ENCODE data around the gene PAX2.
A peak's percentile ranks its signal among the peaks of the same experiment; 100 is the strongest.

The PAX2 gene

GRCh38 chr10:100735337-100736143 lies 9.8 kb upstream of the PAX2 start:
- peaks cover 0 to 29% of the 10 kb centered on the region in 2 donors for H3K4me1 ChIP-seq (ENCODE audit: control insufficient read depth in 1 of 2, insufficient read depth in 2 of 2, low read length in 2 of 2)

DNA sequence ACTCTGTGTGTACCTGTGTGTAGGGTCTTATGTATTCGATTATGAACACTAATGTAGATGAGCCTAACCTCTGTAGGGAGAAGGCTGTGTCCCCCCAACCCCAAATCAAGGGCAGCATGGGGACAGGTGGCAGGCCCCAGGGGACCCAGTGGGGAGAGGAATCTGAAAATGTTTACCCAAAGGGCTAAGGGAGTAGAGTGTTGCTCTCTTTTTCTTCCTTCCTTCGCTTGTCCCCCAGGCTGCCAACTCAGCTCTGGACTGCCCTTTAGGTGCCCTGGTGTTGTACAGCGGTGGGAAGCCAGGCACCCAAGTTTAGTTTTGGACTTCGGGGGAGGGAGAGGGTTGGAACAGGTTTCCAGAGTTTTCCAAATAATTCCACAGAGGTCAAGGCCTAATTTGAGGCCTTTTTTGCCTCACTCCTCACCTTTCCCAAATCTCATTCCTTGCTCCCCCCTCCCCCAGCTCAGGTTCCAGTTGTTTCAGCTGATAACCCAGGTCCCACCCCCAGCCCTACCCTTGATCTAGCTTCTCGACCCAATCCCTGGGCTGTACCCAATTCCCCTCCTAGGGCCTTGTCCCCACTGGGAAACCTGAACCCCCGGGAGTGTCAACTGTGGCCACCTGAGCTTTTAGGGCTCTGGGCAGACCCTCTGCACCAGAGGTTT lies 9.1 kb upstream of the PAX2 start:
- Histone ChIP-seq H3K27ac (ENCODE audit: low read length) (no peak overlapping the region), H3K9me3 (ENCODE audit: control insufficient read depth in 1 of 2, low read length in 2 of 2) (no peaks in the 10 kb centered on the region), H3K4me1 (ENCODE audit: control insufficient read depth in 1 of 2, insufficient read depth in 2 of 2, low read length in 2 of 2) (peaks cover 0 to 22% of the 10 kb centered on the region in 2 donors), H3K27me3 (ENCODE audit: low read depth, low read length) (peaks cover 90% of the 10 kb centered on the region), H3K36me3 (ENCODE audit: control insufficient read depth in 1 of 2, insufficient read depth in 2 of 2, low read length in 2 of 2) (no peaks in the 10 kb centered on the region), H3K4me3 (ENCODE audit: low read depth in 1 of 2, low read length in 2 of 2) (no peak overlapping the region)

More at GRCh38 chr10:100735337-100736143, 9.8 kb upstream of the PAX2 start:
- Histone ChIP-seq H3K9me3 (ENCODE audit: control insufficient read depth in 1 of 2, low read length in 2 of 2) (no peaks in the 10 kb centered on the region), H3K36me3 (ENCODE audit: control insufficient read depth in 1 of 2, insufficient read depth in 2 of 2, low read length in 2 of 2) (no peaks in the 10 kb centered on the region), H3K4me3 (ENCODE audit: low read depth in 1 of 2, low read length in 2 of 2) (no peak overlapping the region), H3K27ac (ENCODE audit: low read length) (no peak overlapping the region), H3K27me3 (ENCODE audit: low read depth, low read length) (peaks cover 90% of the 10 kb centered on the region)

DNA sequence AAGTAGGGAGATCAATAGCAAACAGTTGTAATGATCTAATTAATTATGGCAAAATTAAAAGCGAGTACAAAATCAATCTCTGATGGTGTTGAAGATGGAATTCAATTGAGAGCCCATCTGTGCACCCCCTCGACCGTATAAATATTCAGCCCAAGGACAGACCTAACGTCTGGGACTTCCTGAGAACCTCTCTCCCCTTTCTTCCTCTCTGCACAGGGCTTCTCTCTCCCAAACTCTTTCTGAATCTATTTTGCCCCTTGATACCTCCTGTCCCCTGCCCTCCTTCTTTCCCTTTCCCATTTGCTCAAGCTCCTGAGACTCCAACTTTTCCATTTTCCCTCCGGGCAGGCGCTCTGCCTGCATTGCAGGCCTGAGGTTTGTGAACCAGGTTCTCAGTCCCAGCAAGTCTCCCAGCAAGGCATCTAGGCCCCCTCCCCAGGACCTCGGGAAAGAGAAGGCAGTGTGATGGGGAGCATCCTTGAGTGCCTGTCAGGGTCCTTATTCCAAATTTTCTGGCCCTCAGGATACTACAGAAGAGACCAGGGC lies 8.5 kb upstream of the PAX2 start:
- Histone ChIP-seq H3K4me3 (ENCODE audit: low read depth in 1 of 2, low read length in 2 of 2) (no peak overlapping the region), H3K9me3 (ENCODE audit: control insufficient read depth in 1 of 2, low read length in 2 of 2) (no peaks in the 10 kb centered on the region), H3K4me1 (ENCODE audit: control insufficient read depth in 1 of 2, insufficient read depth in 2 of 2, low read length in 2 of 2) (peaks cover 0 to 25% of the 10 kb centered on the region in 2 donors), H3K36me3 (ENCODE audit: control insufficient read depth in 1 of 2, insufficient read depth in 2 of 2, low read length in 2 of 2) (no peaks in the 10 kb centered on the region), H3K27me3 (ENCODE audit: low read depth, low read length) (peaks cover 91% of the 10 kb centered on the region), H3K27ac (ENCODE audit: low read length) (no peak overlapping the region)

GRCh38 chr10:100737355-100738054 lies 7.9 kb upstream of the PAX2 start:
- Histone ChIP-seq H3K27ac (ENCODE audit: low read length) (no peak overlapping the region), H3K27me3 (ENCODE audit: low read depth, low read length) (peaks cover 89% of the 10 kb centered on the region), H3K9me3 (ENCODE audit: control insufficient read depth in 1 of 2, low read length in 2 of 2) (no peaks in the 10 kb centered on the region), H3K36me3 (ENCODE audit: control insufficient read depth in 1 of 2, insufficient read depth in 2 of 2, low read length in 2 of 2) (no peaks in the 10 kb centered on the region), H3K4me3 (ENCODE audit: low read depth in 1 of 2, low read length in 2 of 2) (peak overlapping the region; percentile 16 to 49), H3K4me1 (ENCODE audit: control insufficient read depth in 1 of 2, insufficient read depth in 2 of 2, low read length in 2 of 2) (peaks cover 0 to 31% of the 10 kb centered on the region in 2 donors)

DNA sequence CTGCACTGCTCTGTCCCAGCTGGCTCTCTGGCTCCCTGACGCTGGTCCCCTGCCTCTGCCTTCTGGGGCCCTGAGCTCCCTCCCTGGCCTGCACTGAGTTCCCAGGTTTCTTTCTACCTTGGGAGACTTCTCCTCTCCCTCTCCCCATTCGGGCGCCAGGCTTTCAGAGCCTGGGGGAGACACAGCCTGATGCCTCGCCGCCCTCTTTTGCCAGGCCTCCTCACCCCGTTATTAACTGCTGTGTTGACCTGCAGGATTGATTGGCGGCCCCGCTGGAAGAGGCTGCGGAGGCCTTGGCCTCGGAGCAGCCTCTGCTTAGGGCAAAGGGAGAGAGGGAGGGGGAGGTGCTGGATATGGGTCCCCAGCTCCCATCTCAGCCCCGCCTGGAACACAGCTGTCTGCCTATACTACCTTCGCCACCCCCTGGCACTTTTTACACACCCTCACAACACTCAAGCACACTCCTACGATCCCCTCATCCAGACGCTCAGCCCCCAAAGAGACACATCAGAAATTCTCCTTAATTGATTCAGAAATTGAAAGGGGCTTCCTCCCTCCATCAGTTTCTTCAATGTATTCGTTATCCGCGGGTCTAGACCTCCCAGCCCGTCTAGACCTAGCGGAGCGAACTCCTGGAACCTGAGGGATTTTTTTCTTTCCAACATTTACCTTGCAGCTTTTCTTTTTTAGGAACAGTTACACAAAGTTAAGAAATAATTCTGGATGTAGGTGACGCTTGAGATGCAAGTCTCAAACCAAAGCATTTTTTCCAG lies 7.1 kb upstream of the PAX2 start:
- H3K4me3 ChIP-seq (ENCODE audit: low read depth in 1 of 2, low read length in 2 of 2), result peak overlapping the region in 1 of 2 donors; percentile 49
- H3K36me3 ChIP-seq (ENCODE audit: control insufficient read depth in 1 of 2, insufficient read depth in 2 of 2, low read length in 2 of 2), result no peaks in the 10 kb centered on the region
- H3K27ac ChIP-seq (ENCODE audit: low read length), result no peak overlapping the region
- H3K27me3 ChIP-seq (ENCODE audit: low read depth, low read length), result peaks cover 89% of the 10 kb centered on the region
- peaks cover 0 to 32% of the 10 kb centered on the region in 2 donors for H3K4me1 ChIP-seq (ENCODE audit: control insufficient read depth in 1 of 2, insufficient read depth in 2 of 2, low read length in 2 of 2)
- no peaks in the 10 kb centered on the region for H3K9me3 ChIP-seq (ENCODE audit: control insufficient read depth in 1 of 2, low read length in 2 of 2)

- no peaks in the 10 kb centered on the region for H3K9me3 ChIP-seq (ENCODE audit: control insufficient read depth in 1 of 2, low read length in 2 of 2)
- peaks cover 5 to 45% of the 10 kb centered on the region in 2 donors for H3K4me1 ChIP-seq (ENCODE audit: control insufficient read depth in 1 of 2, insufficient read depth in 2 of 2, low read length in 2 of 2)
- H3K4me3 ChIP-seq (ENCODE audit: low read depth in 1 of 2, low read length in 2 of 2), result no peak overlapping the region
- H3K27me3 ChIP-seq (ENCODE audit: low read depth, low read length), result peaks cover 94% of the 10 kb centered on the region
- H3K27ac ChIP-seq (ENCODE audit: low read length), result no peak overlapping the region
- no peaks in the 10 kb centered on the region for H3K36me3 ChIP-seq (ENCODE audit: control insufficient read depth in 1 of 2, insufficient read depth in 2 of 2, low read length in 2 of 2)
Observed at GRCh38 chr10:100739517-100740368, 5.6 kb upstream of the PAX2 start.

GRCh38 chr10:100740476-100741377 lies 4.7 kb upstream of the PAX2 start:
- H3K27me3 ChIP-seq (ENCODE audit: low read depth, low read length), result peaks cover 89% of the 10 kb centered on the region
- no peak overlapping the region for H3K27ac ChIP-seq (ENCODE audit: low read length)
- H3K4me1 ChIP-seq (ENCODE audit: control insufficient read depth in 1 of 2, insufficient read depth in 2 of 2, low read length in 2 of 2), result peaks cover 5 to 54% of the 10 kb centered on the region in 2 donors
- no peaks in the 10 kb centered on the region for H3K9me3 ChIP-seq (ENCODE audit: control insufficient read depth in 1 of 2, low read length in 2 of 2)
- no peak overlapping the region for H3K4me3 ChIP-seq (ENCODE audit: low read depth in 1 of 2, low read length in 2 of 2)
- H3K36me3 ChIP-seq (ENCODE audit: control insufficient read depth in 1 of 2, insufficient read depth in 2 of 2, low read length in 2 of 2), result no peaks in the 10 kb centered on the region

DNA sequence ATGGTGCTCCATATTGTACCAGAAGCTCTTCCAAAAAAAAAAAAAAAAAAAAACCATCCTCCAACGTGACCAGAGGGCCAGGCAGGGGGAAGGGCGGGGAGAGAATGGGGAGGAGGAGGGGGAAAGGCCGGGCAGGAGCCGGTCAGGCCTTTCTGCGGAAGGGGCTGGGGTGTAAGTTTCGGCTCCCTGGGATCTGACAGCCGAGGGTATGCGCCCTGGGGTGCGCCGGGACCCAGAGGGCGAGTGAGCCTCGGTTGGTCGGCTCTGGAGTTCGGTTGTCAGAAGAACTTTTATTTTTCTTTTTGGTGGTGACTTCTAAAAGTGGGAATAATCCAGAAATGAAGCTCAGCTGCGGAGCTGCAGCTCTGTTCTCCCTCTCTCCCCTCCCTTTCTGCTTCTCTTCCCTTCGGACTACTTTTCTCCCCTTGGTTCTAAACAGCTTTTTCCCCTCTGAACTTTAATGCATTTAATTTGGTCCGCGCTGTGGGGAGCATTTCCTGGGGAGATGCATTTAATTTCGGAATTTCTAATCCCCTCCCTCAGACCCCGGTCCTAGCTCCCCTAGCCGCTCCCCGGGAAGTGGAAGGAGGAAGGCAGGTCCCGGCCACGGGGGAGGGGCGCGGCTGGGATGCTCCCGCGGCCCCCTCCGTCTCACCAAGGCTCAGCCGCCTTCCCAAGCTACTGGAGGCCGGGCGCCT lies 3.9 kb upstream of the PAX2 start:
- no peaks in the 10 kb centered on the region for H3K9me3 ChIP-seq (ENCODE audit: control insufficient read depth in 1 of 2, low read length in 2 of 2)
- H3K4me3 ChIP-seq (ENCODE audit: low read depth in 1 of 2, low read length in 2 of 2), result no peak overlapping the region
- no peaks in the 10 kb centered on the region for H3K36me3 ChIP-seq (ENCODE audit: control insufficient read depth in 1 of 2, insufficient read depth in 2 of 2, low read length in 2 of 2)
- H3K4me1 ChIP-seq (ENCODE audit: control insufficient read depth in 1 of 2, insufficient read depth in 2 of 2, low read length in 2 of 2), result peaks cover 5 to 62% of the 10 kb centered on the region in 2 donors
- peaks cover 87% of the 10 kb centered on the region for H3K27me3 ChIP-seq (ENCODE audit: low read depth, low read length)
- no peak overlapping the region for H3K27ac ChIP-seq (ENCODE audit: low read length)

DNA sequence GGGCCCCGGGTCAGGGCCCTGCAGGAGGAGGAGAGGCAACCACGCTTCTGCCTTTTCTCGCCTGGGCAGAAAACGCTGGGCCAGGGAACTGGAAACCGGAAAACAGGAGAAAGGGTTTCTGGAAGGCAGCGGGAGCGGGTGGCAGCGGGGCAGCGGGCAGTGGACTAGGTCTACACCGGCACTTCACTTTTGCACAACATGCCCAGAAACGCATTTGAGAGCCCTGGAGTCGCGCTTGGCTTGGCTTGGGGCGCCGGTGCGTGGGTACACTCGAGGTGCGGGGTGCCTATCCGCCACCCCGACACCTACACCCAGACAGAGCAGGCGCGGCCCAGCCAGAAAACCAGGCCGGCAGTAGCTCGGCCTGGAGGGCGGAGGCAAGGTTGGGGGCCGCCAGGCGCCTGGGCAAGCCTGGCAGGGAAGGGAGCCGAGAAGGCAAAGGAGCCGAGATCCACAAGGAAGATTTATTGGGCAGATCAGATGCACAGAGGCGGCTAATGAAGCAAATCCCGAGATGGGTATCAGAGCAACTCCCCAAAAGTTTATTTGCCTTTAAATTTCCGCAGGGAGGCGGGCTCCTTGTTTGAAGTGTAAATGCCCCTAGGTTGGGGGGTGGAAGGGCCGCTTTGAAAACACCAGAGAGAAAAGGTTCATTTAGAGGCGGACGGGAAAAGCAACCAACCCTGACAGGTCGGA lies 3.2 kb upstream of the PAX2 start:
- Histone ChIP-seq H3K4me1 (ENCODE audit: control insufficient read depth in 1 of 2, insufficient read depth in 2 of 2, low read length in 2 of 2) (peaks cover 5 to 68% of the 10 kb centered on the region in 2 donors), H3K27ac (ENCODE audit: low read length) (no peak overlapping the region), H3K27me3 (ENCODE audit: low read depth, low read length) (peaks cover 87% of the 10 kb centered on the region), H3K36me3 (ENCODE audit: control insufficient read depth in 1 of 2, insufficient read depth in 2 of 2, low read length in 2 of 2) (no peaks in the 10 kb centered on the region), H3K4me3 (ENCODE audit: low read depth in 1 of 2, low read length in 2 of 2) (no peak overlapping the region), H3K9me3 (ENCODE audit: control insufficient read depth in 1 of 2, low read length in 2 of 2) (no peaks in the 10 kb centered on the region)

Data from muscle layer of duodenum (tissue), 2 donors.